IPS-11a (cell line): ENCODE results near the gene FAIM.
"Not testable (repeated sequence)": the region's sequence is repeated elsewhere in the genome, so short reads cannot be mapped to it uniquely, and the experiment has no call there.

Experiments
- H3K4me3 ChIP-seq: one replicate; pipeline ENCODE4 v1.5.1; 2013; ENCODE audit warnings: low read depth, low read length, control low read depth

Gene FAIM

GRCh38 chr3:138675393-138675792 is 66.8 kb downstream of the FAIM start:
- H3K4me3 ChIP-seq = no peak overlapping the region

- H3K4me3 ChIP-seq = no peak overlapping the region
Measured at GRCh38 chr3:138678086-138678485, 69.5 kb downstream of the FAIM start.

DNA sequence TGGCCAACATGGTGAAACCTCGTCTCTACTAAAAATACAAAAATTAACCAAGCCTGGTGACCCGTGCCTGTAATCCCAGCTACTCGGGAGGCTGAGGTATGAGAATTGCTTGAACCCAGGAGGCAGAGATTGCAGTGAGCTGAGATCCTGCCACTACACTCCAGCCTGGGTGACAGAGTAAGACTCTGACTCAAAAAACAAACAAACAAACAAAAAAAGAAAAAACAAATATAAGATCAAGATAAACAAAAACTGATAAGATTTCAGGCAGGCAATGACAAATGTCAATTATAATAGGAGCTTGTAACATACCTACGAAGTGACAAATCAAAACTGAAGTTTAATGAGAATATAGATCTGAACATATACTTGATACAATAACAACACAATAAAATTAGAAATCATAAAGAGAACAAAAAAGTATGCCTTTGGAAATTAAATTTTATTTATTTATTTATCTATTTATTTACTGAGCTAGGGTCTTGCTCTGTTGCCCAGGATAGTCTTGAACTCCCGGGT is 70.4 kb downstream of the FAIM start:
- H3K4me3 ChIP-seq = no peak overlapping the region

- not testable (repeated sequence) for H3K4me3 ChIP-seq
Measured at GRCh38 chr3:138680974-138681373, 72.4 kb downstream of the FAIM start.

- H3K4me3 ChIP-seq = no peak overlapping the region
Measured at GRCh38 chr3:138681463-138682220, 73.1 kb downstream of the FAIM start.

- no peak overlapping the region for H3K4me3 ChIP-seq
Measured at GRCh38 chr3:138682648-138683047, 74.1 kb downstream of the FAIM start.
